OCI-LY1 (cell line): ENCODE data around the gene LPCAT1.

ENCODE experiments used
- H2AFZ ChIP-seq: fragments of 200-600 bp; sonication (generic), shearing (Covaris generic); 2 replicates; pipeline ENCODE4 v1.6.0; 2014; ENCODE audit warnings: antibody characterized with exemption, mild to moderate bottlenecking, low read length
- H3F3A ChIP-seq: fragments of 200-600 bp; sonication (generic), shearing (Covaris generic); 2 replicates; pipeline ENCODE4 v1.6.0; 2014; ENCODE audit warnings: mild to moderate bottlenecking, antibody characterized with exemption, low read length, moderate library complexity; ENCODE audit not compliant: insufficient read depth
- H3K27ac ChIP-seq: fragments of 200-600 bp; sonication (generic); 2 replicates; pipeline ENCODE4 v1.5.1; 2014; ENCODE audit warnings: low read length, mixed run types, mild to moderate bottlenecking, low read depth; ENCODE audit not compliant: poor library complexity, severe bottlenecking
- H3K27me3 ChIP-seq: fragments of 200-600 bp; sonication (generic); 2 replicates; pipeline ENCODE4 v1.6.0; 2014; ENCODE audit warnings: antibody characterized with exemption, mild to moderate bottlenecking, low read length, moderate library complexity; ENCODE audit not compliant: insufficient read depth
- H3K36me3 ChIP-seq: fragments of 200-600 bp; sonication (generic); 2 replicates; pipeline ENCODE4 v1.6.1; 2014; ENCODE audit warnings: mild to moderate bottlenecking, antibody characterized with exemption, low read length, moderate library complexity, mixed read lengths; ENCODE audit not compliant: insufficient read depth
- H3K4me1 ChIP-seq: fragments of 200-600 bp; sonication (generic); 2 replicates; pipeline ENCODE4 v1.5.1; 2014; ENCODE audit warnings: mild to moderate bottlenecking, low read length, moderate library complexity; ENCODE audit not compliant: insufficient read depth, severe bottlenecking
- H3K4me2 ChIP-seq: fragments of 200-600 bp; sonication (generic), shearing (Covaris generic); 2 replicates; pipeline ENCODE4 v1.6.1; 2014; ENCODE audit warnings: low read length
- H3K4me3 ChIP-seq: fragments of 200-600 bp; sonication (generic); 2 replicates; pipeline ENCODE4 v1.5.1; 2014; ENCODE audit warnings: low read length, low read depth, mild to moderate bottlenecking, mixed read lengths; ENCODE audit not compliant: poor library complexity, severe bottlenecking
- H3K79me2 ChIP-seq: fragments of 200-600 bp; shearing (Covaris generic); 2 replicates; pipeline ENCODE4 v1.6.1; 2016; ENCODE audit warnings: mixed run types, low read length, mixed read lengths; ENCODE audit not compliant: insufficient read depth
- H3K9ac ChIP-seq: fragments of 200-600 bp; sonication (generic), shearing (Covaris generic); 2 replicates; pipeline ENCODE4 v1.6.1; 2014; ENCODE audit warnings: mild to moderate bottlenecking, low read length, mixed read lengths
- H3K9me2 ChIP-seq: fragments of 200-600 bp; sonication (generic), shearing (Covaris generic); 2 replicates; pipeline ENCODE4 v1.6.1; 2014; ENCODE audit warnings: low read depth, mild to moderate bottlenecking, low read length, mixed read lengths
- H3K9me3 ChIP-seq: fragments of 200-600 bp; shearing (Covaris generic); 2 replicates; pipeline ENCODE4 v1.6.1; 2014; ENCODE audit warnings: low read length, mixed read lengths
- H4K20me1 ChIP-seq: fragments of 200-600 bp; sonication (generic), shearing (Covaris generic); 2 replicates; pipeline ENCODE4 v1.6.0; 2016; ENCODE audit warnings: mild to moderate bottlenecking, low read length; ENCODE audit not compliant: insufficient read depth
- EZH2 ChIP-seq: fragments of 200-600 bp; sonication (generic), shearing (Covaris generic); IDR thresholded peaks from 2 replicates; pipeline ENCODE4 v1.8.0; 2017; ENCODE audit warnings: borderline replicate concordance, mixed run types, mild to moderate bottlenecking, antibody characterized with exemption, low read length, moderate library complexity, mixed read lengths
- TF ChIP-seq, protein P1 (sequence below): fragments of 200-600 bp; sonication (generic), shearing (Covaris generic); IDR thresholded peaks from 2 replicates; pipeline ENCODE4 v1.5.1; 2017; ENCODE audit warnings: mild to moderate bottlenecking, antibody characterized with exemption, low read length, moderate library complexity, mixed read lengths

Gene LPCAT1

DNA sequence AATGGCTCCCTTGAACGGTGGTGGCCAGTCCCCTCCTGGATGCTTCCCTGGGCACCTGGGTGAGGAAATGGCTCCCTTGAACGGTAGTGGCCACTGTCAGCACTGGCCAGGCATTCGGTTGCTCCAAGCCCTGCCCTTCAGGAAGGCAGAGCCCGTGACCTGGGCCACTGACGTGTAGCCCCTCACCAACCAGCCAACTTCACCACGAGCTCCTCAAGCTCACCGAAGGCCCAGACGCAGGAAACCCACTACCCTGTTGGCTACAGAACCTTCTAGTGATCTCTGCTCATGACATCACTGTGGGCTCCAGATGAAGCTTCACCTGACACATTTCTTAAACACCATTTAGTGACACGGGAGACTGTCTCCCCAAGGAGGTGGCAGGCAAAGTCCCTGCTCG lies 87.7 kb downstream of the LPCAT1 start:
- Histone ChIP-seq H3K36me3 (no peaks in the 10 kb centered on the region), H3K4me2 (no peak overlapping the region)

DNA sequence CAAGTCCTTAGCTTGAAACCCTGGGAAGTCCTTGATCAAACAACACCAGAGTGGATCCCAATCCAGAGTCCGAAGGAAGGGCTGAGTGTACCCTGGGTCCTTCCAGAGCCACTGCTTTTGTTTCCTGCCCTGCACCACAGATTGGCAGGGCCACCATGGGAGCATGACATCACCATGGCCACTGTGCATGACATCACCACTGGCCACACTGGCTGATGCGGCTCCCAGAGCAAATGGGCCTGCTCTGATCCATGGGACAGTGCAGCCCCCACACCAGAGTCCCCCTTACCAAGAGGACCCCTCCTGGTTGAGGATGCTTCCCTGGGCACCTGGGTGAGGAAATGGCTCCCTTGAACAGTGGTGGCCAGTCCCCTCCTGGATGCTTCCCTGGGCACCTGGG lies 88.4 kb downstream of the LPCAT1 start:
- Histone ChIP-seq H4K20me1 (no peaks in the 10 kb centered on the region), H3K27me3 (peaks cover 4% of the 10 kb centered on the region; the same call in 1 of the 2 replicates), H3K36me3 (no peaks in the 10 kb centered on the region), H3K9ac (no peak overlapping the region), H3K4me3 (no peak overlapping the region), H3K9me3 (no peaks in the 10 kb centered on the region), H3K27ac (no peak overlapping the region), H3K9me2 (no peaks in the 10 kb centered on the region), H3K79me2 (no peaks in the 10 kb centered on the region), H2AFZ (no peak overlapping the region), H3K4me1 (no peaks in the 10 kb centered on the region), H3F3A (no peaks in the 10 kb centered on the region), H3K4me2 (no peak overlapping the region)
- TF ChIP-seq EZH2, result no peak
- TF ChIP-seq, protein P1, sequence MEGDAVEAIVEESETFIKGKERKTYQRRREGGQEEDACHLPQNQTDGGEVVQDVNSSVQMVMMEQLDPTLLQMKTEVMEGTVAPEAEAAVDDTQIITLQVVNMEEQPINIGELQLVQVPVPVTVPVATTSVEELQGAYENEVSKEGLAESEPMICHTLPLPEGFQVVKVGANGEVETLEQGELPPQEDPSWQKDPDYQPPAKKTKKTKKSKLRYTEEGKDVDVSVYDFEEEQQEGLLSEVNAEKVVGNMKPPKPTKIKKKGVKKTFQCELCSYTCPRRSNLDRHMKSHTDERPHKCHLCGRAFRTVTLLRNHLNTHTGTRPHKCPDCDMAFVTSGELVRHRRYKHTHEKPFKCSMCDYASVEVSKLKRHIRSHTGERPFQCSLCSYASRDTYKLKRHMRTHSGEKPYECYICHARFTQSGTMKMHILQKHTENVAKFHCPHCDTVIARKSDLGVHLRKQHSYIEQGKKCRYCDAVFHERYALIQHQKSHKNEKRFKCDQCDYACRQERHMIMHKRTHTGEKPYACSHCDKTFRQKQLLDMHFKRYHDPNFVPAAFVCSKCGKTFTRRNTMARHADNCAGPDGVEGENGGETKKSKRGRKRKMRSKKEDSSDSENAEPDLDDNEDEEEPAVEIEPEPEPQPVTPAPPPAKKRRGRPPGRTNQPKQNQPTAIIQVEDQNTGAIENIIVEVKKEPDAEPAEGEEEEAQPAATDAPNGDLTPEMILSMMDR, result no peak

More for the DNA sequence above, 87.7 kb downstream of the LPCAT1 start:
- Histone ChIP-seq H3K27ac (no peak overlapping the region), H3K27me3 (peaks cover 10% of the 10 kb centered on the region; the same call in 1 of the 2 replicates), H3F3A (no peaks in the 10 kb centered on the region), H4K20me1 (no peaks in the 10 kb centered on the region), H3K9ac (no peak overlapping the region), H2AFZ (no peak overlapping the region), H3K4me3 (no peak overlapping the region), H3K4me1 (no peaks in the 10 kb centered on the region), H3K9me2 (no peaks in the 10 kb centered on the region), H3K79me2 (no peaks in the 10 kb centered on the region), H3K9me3 (no peaks in the 10 kb centered on the region)
- no peak for TF ChIP-seq EZH2
- TF ChIP-seq, protein P1, result no peak

DNA sequence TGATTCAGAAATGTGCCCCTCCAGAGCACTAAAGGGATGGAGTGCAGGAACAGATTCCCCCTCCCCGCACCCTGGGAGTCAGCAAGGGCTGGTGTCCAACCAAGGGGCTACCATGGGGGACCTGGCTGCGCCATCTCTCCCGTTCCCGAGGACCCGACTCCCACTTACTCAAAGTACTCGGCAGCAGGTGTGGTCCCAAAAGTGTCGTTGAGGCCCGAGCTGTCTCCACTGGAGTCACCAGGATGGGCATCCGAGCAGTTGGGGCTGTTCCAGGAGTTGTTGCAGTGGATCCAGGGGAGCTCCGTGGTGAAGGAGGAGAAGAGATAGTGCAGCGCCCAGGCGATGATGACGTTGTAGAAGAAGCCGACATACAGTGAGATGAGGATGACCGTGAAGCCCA lies 91.5 kb downstream of the LPCAT1 start:
- Histone ChIP-seq H3K36me3 (no peaks in the 10 kb centered on the region; the same call in 1 of the 2 replicates), H3K9ac (no peak overlapping the region), H3K27me3 (peaks cover 8% of the 10 kb centered on the region; the same call in 1 of the 2 replicates), H3K4me1 (no peaks in the 10 kb centered on the region), H3K9me3 (peaks cover 7% of the 10 kb centered on the region; the same call in 1 of the 2 replicates), H2AFZ (no peak overlapping the region), H3F3A (no peaks in the 10 kb centered on the region), H3K4me3 (no peak overlapping the region), H3K27ac (no peak overlapping the region), H4K20me1 (no peaks in the 10 kb centered on the region), H3K4me2 (no peak overlapping the region), H3K9me2 (no peaks in the 10 kb centered on the region), H3K79me2 (no peaks in the 10 kb centered on the region)
- no peak for TF ChIP-seq EZH2
- TF ChIP-seq, protein P1, result no peak
